OCI-LY3 (cell line): ENCODE data around the gene E2F2.

Source experiments
- CTCF ChIP-seq: fragments of 200-600, 300-600 bp; sonication (generic); IDR thresholded peaks from 2 replicates; pipeline ENCODE4 v1.5.1; 2014; ENCODE audit warnings: antibody characterized with exemption, low read length, low read depth
- EZH2phosphoT487 ChIP-seq: fragments of 200-600 bp; shearing (Covaris generic); IDR thresholded peaks from 2 replicates; pipeline ENCODE4 v1.6.1; 2018; ENCODE audit warnings: antibody characterized with exemption, mixed run types, low read depth

DNA sequence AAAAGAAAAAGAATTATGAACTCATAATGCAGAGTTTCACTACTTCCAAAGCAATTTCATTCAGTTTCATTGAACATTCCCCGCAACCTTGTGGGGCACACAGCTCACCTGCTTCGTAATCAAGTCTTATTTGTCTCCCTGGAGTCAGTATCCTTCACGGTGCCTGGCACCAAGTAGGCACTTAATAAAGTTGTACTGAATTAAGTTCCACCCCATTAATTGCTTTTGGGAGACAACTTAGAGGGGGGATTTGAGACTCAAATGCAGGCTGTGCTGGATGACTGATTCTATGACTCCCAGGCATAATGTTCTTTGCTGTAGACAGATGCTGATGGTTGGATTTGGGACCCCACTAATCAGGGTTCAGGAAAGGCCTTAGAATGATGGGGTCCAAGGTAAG lies 34.7 kb upstream of the E2F2 start:
- TF ChIP-seq CTCF (no peak), EZH2phosphoT487 (no peak)
